Endothelial cell of umbilical vein (primary cell): ENCODE measurements around the gene MMP2. TPM values are rescaled to one million over a fixed set of nuclear protein-coding genes. Genes with fewer than 3 reads are reported as not detected.

Experiments used
- BruUV-seq: library from RNA; stranded (reverse); fragments of 400-500 nt; replicated peaks from 2 replicates; lab custom pipeline; 2021; lab: Mats Ljungman, UMichigan
- CTCF ChIA-PET: fragments of 300-600, 350-600 bp; sonication (Branson Sonifier 250); formaldehyde crosslinking; loops from one replicate; lab custom pipeline; 2021; ENCODE audit warnings: antibody characterized with exemption, inconsistent platforms; lab: Charles Lee
- POLR2A ChIA-PET: fragments of 300-600, 350-600 bp; sonication (Branson Sonifier 250); formaldehyde crosslinking; loops from one replicate; lab custom pipeline; 2021; ENCODE audit warnings: antibody characterized with exemption, inconsistent platforms; lab: Charles Lee
- DNase-seq: peaks from one replicate; pipeline ENCODE4 v3.0.0-alpha.2; 2011; ENCODE audit warnings: low read depth, low spot score
- FAIRE-seq: peaks from 2 replicates; lab custom pipeline; 2011; peaks lifted over from hg19 to GRCh38; lab: Jason Lieb, UNC
- H2AFZ ChIP-seq: 2 replicates; pipeline ENCODE4 v1.6.0; 2012; ENCODE audit warnings: low read depth, low read length, control low read depth, inconsistent platforms
- H3K27ac ChIP-seq: 2 replicates; pipeline ENCODE4 v1.5.1; 2011; ENCODE audit warnings: low read depth, mild to moderate bottlenecking, control low read depth, low read length, moderate library complexity; ENCODE audit not compliant: insufficient read depth
- H3K27me3 ChIP-seq, 2 experiments: 2 replicates each; pipeline versions ENCODE4 v1.6.0 to v1.6.1; 2011; ENCODE audit warnings: low read length in 2 of 2, mixed read lengths in 1 of 2; ENCODE audit not compliant: control insufficient read depth in 2 of 2, insufficient read depth in 2 of 2
- H3K36me3 ChIP-seq, 2 experiments: 2 replicates in 1 of 2; 3 replicates in 1 of 2; pipeline ENCODE4 v1.5.1; 2011; ENCODE audit warnings: low read length in 2 of 2, mild to moderate bottlenecking in 1 of 2, moderate library complexity in 1 of 2; ENCODE audit not compliant: control insufficient read depth in 2 of 2, insufficient read depth in 2 of 2; ENCODE audit errors: extremely low read depth in 1 of 2
- H3K4me1 ChIP-seq: 3 replicates; pipeline ENCODE4 v1.5.1; 2011; ENCODE audit warnings: mild to moderate bottlenecking, low read length; ENCODE audit not compliant: control insufficient read depth, insufficient read depth; ENCODE audit errors: extremely low read depth
- H3K4me2 ChIP-seq: 2 replicates; pipeline ENCODE4 v1.6.1; 2011; ENCODE audit warnings: low read length, control low read depth, mixed read lengths; ENCODE audit not compliant: insufficient read depth
- H3K4me3 ChIP-seq, 3 experiments: fragments of 200-600 bp in 1 of 3; sonication (generic), shearing (Covaris generic) in 1 of 3; replicated peaks in 1 of 3; 2 replicates each; pipeline ENCODE4 v1.5.1; 2011 to 2016; ENCODE audit warnings: control low read depth in 3 of 3, low read length in 3 of 3, mild to moderate bottlenecking in 2 of 3, inconsistent platforms in 1 of 3, low read depth in 1 of 3, moderate library complexity in 1 of 3; ENCODE audit not compliant: insufficient read depth in 1 of 3
- H3K79me2 ChIP-seq: 2 replicates; pipeline ENCODE4 v1.6.0; 2012; ENCODE audit warnings: low read length, inconsistent platforms; ENCODE audit not compliant: control insufficient read depth, insufficient read depth
- H3K9ac ChIP-seq: replicated peaks from 2 replicates; pipeline ENCODE3; 2011; ENCODE audit warnings: low read length, control low read depth; ENCODE audit not compliant: insufficient read depth; ENCODE audit errors: extremely low read depth
- H3K9me1 ChIP-seq: replicated peaks from 3 replicates; pipeline ENCODE4 v1.6.0; 2011; ENCODE audit warnings: mild to moderate bottlenecking, low read length; ENCODE audit not compliant: control insufficient read depth, insufficient read depth; ENCODE audit errors: extremely low read depth
- H3K9me3 ChIP-seq: replicated peaks from 2 replicates; pipeline ENCODE4 v1.5.1; 2012; ENCODE audit warnings: low read length, inconsistent platforms; ENCODE audit not compliant: control insufficient read depth, insufficient read depth
- H4K20me1 ChIP-seq: replicated peaks from 2 replicates; pipeline ENCODE3; 2011; ENCODE audit warnings: mild to moderate bottlenecking, low read length; ENCODE audit not compliant: control insufficient read depth, insufficient read depth; ENCODE audit errors: extremely low read depth
- EZH2 ChIP-seq: IDR thresholded peaks from 2 replicates; pipeline ENCODE4 v1.6.1; 2012; ENCODE audit warnings: borderline replicate concordance, low read depth, mild to moderate bottlenecking, moderate library complexity, low read length, inconsistent platforms; ENCODE audit not compliant: severe bottlenecking
- FOS ChIP-seq: IDR thresholded peaks from 2 replicates; pipeline ENCODE4 v1.6.1; 2011; ENCODE audit warnings: mild to moderate bottlenecking, low read length, moderate library complexity, borderline replicate concordance; ENCODE audit not compliant: insufficient read depth
- GATA2 ChIP-seq: IDR thresholded peaks from 2 replicates; pipeline ENCODE4 v1.7.0; 2011; ENCODE audit warnings: low read depth, mild to moderate bottlenecking, moderate library complexity, mixed read lengths, low read length; ENCODE audit not compliant: insufficient read length, insufficient read depth
- JUN ChIP-seq: IDR thresholded peaks from 2 replicates; pipeline ENCODE4 v1.6.1; 2011; ENCODE audit warnings: borderline replicate concordance, low read depth; ENCODE audit not compliant: insufficient read length, insufficient read depth
- MYC ChIP-seq: IDR thresholded peaks from one replicate; pipeline ENCODE4 v1.6.1; 2011; ENCODE audit warnings: mild to moderate bottlenecking, low read depth, low read length
- POLR2A ChIP-seq: IDR thresholded peaks from 2 replicates; pipeline ENCODE4 v1.6.1; 2012; ENCODE audit warnings: low read depth, mild to moderate bottlenecking, control low read depth, low read length
- POLR2AphosphoS5 ChIP-seq: IDR thresholded peaks from 2 replicates; pipeline ENCODE4 v1.6.1; 2012; ENCODE audit warnings: low read depth, mild to moderate bottlenecking, control low read depth, low read length, moderate library complexity; ENCODE audit not compliant: insufficient read depth
- dilution Hi-C: fragments of 300-500 bp; cut with MboI; formaldehyde crosslinking; loops from one replicate; pipeline ENCODE4 v1.15.0; 2019; ENCODE audit warnings: low sequenced_read_pairs; ENCODE audit not compliant: extremely low pct_ligation_motif_present
- intact Hi-C: fragments of 100-400 bp; cut with micrococcal nuclease; formaldehyde crosslinking; loops from one replicate; pipeline ENCODE4 v1.10.0; 2022
- polyA plus RNA-seq, 4 experiments: library from polyadenylated mRNA; depleted of rRNA in 3 of 4; stranded (reverse) in 3 of 4; unstranded in 1 of 4; fragments of >200 nt; gene quantifications; 2 replicates each; pipeline versions ENCODE4 v1.2.1 to v1.2.3, GENCODE V29; 2011 to 2012; ENCODE audit warnings: missing spikeins in 1 of 4
- total RNA-seq: library from RNA; stranded (reverse); gene quantifications from 2 replicates; pipeline ENCODE4 v1.2.3, GENCODE V29; 2021
- TF ChIP-seq, protein P1 (sequence below), 2 donors: IDR thresholded peaks; 1 replicate in 1 of 2; 2 replicates in 1 of 2; pipeline ENCODE4 v1.5.1; 2011; ENCODE audit warnings: low read length in 2 of 2, mild to moderate bottlenecking in 2 of 2, moderate library complexity in 2 of 2, control low read depth in 1 of 2, inconsistent platforms in 1 of 2, low read depth in 1 of 2; ENCODE audit not compliant: insufficient read depth in 1 of 2; ENCODE audit errors: extremely low read depth in 1 of 2
- TF ChIP-seq, protein P2 (sequence below): IDR thresholded peaks from 2 replicates; pipeline ENCODE4 v1.6.1; 2011; ENCODE audit not compliant: insufficient read depth, insufficient read length

MMP2 gene
- total and polyA plus RNA-seq, 2 donors (not counting 3 experiments of a cell fraction or from before 2014, with no cell fraction given) = 771 to 1,508 TPM

GRCh38 chr16:55496509-55497145 lies 17.6 kb downstream of the MMP2 start:
- no peaks in the 10 kb centered on the region for H3K27me3 ChIP-seq
- BruUV-seq = no TSS peak
- no peaks in the 10 kb centered on the region for H3K9me3 ChIP-seq
- no peaks in the 10 kb centered on the region for H4K20me1 ChIP-seq
- FAIRE-seq = no peak
- DNase-seq = no peak
- no peaks in the 10 kb centered on the region for H3K9me1 ChIP-seq
- no peak for TF ChIP-seq MYC
- TF ChIP-seq FOS = no peak
- TF ChIP-seq, protein P1, sequence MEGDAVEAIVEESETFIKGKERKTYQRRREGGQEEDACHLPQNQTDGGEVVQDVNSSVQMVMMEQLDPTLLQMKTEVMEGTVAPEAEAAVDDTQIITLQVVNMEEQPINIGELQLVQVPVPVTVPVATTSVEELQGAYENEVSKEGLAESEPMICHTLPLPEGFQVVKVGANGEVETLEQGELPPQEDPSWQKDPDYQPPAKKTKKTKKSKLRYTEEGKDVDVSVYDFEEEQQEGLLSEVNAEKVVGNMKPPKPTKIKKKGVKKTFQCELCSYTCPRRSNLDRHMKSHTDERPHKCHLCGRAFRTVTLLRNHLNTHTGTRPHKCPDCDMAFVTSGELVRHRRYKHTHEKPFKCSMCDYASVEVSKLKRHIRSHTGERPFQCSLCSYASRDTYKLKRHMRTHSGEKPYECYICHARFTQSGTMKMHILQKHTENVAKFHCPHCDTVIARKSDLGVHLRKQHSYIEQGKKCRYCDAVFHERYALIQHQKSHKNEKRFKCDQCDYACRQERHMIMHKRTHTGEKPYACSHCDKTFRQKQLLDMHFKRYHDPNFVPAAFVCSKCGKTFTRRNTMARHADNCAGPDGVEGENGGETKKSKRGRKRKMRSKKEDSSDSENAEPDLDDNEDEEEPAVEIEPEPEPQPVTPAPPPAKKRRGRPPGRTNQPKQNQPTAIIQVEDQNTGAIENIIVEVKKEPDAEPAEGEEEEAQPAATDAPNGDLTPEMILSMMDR (IDR thresholded peaks at IDR 0.05; ENCODE audit: extremely low read depth in 1 of 2, insufficient read depth in 1 of 2, low read depth in 1 of 2, low read length in 2 of 2) = no peak
- TF ChIP-seq POLR2A = no peak
- no peak for TF ChIP-seq POLR2AphosphoS5
- TF ChIP-seq GATA2 = no peak
- no peak for TF ChIP-seq JUN
- TF ChIP-seq EZH2 = no peak
- TF ChIP-seq, protein P2, sequence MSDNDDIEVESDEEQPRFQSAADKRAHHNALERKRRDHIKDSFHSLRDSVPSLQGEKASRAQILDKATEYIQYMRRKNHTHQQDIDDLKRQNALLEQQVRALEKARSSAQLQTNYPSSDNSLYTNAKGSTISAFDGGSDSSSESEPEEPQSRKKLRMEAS = no peak
- dilution Hi-C loops = no loop called here
- no peak overlapping the region for H3K9ac ChIP-seq
- no peak overlapping the region for H3K4me3 ChIP-seq
- no peak overlapping the region for H3K27ac ChIP-seq
- peaks cover 67% of the 10 kb centered on the region for H3K4me1 ChIP-seq
- peaks cover 31 to 49% of the 10 kb centered on the region in 2 experiments for H3K36me3 ChIP-seq
- H3K4me2 ChIP-seq = no peak overlapping the region
- no peak overlapping the region for H2AFZ ChIP-seq
- intact Hi-C loops = no loop called here
- ChIA-PET POLR2A (no interaction called here), CTCF (interaction anchor here (1.5 to 4.2 kb wide), 4 partner anchors 8 to 210 kb away, joined by 3 to 69 read pairs (median 4); no protein-coding TSS in a partner anchor)
- no peaks in the 10 kb centered on the region for H3K79me2 ChIP-seq
